ENCODE measurements around the gene NCOR2. TPM values are rescaled to one million over a fixed set of nuclear protein-coding genes. Genes with fewer than 3 reads are reported as not detected.

NCOR2 gene
- total RNA-seq (2014; rRNA removed; shearing (Covaris generic)) = 36.1 and 49.3 TPM in 2 replicates
- polyA plus RNA-seq (2014; cell fraction: nucleus; rRNA removed) = 36.7 and 45.2 TPM in 2 replicates

GRCh38 chr12:124566997-124567672, at the start of gene NCOR2:
TSS of gene NCOR2 (minus strand) at chr12:124567612. CDS start at chr12:124495251, 72,361 bp downstream.
- no peak for DNase-seq (ENCODE audit: extremely low read depth, low read depth)

DNA sequence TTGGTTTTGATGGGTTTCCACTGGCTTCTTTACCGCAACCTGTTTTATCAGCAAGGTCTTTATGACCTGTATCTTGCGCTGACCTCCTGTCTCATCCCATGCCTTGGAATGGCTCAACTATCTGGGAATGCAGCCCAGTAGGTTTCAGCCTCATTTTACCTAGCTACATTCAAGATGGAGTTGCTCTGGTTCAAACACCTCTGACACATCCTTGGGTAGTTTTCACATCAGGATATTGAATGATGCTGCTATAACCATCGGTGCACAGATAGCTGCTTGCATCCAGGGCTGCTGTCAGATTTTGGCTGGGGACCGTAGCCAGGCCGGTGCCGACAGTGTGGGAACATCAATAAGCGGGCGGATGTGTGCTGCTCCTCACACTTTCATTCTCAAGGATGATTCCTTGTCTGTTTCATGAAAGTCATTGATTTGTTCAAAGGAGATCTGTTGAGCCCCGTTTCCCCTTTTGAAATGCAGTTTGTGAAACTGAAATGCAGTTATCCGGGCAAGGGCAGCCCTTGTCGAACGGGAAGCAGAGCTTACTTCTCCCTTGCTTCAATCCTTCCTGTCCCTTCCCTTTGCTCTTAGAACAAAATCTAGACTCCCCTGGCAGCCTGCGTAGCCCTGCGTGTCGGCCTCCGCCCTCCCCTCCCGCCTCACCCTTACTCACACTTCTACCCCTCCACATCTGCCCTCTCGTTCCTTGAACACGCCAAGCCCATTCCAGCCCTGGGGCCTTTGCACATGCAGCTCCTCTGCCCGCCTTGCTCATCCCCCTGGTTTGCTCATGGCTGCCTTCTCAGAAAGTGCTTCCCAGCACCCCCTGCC, 49.2 kb upstream of the NCOR2 start:
- DNase-seq (ENCODE audit: extremely low read depth, low read depth) = no peak

DNA sequence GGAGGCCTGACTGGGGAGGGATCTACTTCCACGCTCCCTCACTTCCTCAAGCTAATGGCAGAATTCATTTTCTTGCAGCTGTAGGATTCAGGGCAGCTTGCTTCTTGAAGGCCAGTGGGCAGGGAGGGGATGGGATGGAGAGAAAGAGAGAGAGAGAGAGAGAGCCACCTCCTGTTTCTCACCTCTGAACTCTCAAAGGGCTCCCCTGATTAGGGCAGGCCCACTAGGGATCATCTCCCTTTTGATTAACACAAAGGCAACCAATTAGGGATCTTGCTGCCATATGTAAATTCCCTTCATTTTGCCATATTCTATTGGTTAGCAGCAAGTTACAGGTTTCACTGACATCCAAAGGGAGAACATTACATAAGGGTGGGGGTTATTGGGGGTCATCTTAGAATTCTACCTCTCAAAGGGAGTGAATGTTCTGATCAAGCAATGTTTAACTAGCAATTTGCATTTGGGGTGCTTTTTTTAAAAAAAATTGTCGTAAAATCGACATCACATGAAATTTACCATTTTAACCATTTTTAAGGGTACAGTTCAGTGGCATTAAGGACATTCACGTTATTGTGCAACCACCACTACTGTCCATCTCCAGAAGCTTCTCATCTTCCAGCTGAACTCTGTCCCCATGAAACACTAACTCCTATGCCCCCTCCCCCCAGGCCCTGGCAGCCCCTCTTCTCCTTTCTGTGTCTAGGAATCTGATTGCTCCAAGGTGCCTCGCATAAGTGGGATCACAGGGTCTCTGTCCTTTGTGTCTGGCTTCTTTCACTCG, 47.3 kb upstream of the NCOR2 start:
- DNase-seq (ENCODE audit: extremely low read depth, low read depth) = no peak

DNA sequence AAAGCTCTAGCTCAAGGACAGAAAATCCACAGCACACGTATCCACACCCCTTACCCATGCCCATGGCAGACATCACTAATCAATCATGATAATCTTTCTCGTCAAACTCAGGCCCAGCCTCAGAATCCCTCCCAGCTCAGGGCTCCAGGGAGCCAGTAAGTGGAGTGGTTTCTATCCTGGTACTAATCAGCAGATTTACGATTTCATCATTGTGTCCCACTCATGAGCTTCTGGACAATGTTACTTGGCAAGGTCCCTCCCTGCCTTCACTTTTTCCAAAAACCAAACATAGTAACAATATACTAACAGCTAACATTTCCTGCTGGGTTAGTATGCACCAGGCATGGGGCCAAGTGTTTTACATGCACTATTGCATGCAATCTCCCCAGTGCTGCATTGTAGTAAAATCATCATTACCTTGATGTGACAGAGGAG, 45.8 kb upstream of the NCOR2 start:
- DNase-seq (ENCODE audit: extremely low read depth, low read depth) = no peak

DNA sequence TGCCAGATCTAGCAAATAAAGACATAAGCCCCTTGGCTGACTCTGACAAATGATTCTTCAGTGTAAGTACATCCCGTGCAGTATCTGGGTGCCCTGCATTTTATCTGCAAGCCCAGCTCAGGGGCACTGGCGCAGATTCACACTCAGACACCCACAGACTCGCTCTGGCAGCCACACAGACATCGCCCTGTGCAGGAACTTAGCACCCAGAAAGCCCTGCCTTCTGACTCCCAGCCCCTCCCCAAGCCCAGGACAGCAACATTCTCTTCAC, 44.9 kb upstream of the NCOR2 start:
- no peak for DNase-seq (ENCODE audit: extremely low read depth, low read depth)

DNA sequence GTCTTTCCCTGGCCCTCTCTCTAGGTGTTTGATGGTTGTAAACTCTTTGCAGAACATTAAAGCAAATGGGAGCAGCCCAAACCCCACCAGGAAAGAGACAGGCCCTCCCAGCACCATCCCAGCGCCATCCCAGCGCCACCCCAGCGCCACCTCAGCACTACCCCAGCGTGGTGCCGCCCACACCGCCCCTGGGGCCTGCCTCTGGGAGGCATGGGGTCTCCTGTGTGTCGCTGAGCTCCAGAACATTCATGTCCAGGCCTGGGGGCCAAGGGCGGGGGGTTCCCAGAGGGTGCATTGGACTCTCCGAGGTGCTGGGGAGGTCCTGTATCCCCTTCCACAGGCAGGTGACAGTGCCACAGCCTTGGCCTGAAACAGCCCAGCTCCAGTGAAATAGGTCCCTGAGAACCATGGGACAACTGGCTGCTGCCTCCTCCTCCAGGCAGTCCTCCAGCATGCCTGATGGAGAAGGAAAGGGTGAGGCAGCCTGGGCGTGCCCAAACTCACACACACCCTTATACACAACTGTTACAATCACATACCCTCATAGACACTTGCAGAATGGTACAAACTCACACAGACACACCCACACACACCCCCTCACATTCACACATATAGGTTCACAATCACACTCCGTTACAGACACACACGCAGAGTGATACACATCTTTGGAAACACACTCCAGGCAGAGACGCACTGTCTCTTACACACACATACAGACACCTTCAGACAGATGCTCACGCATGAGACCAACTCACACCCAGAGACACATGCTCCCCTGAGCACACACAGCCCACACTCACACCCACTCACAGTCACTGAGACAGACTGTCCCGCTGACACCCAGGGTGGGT, 44.4 kb upstream of the NCOR2 start:
- no peak for DNase-seq (ENCODE audit: extremely low read depth, low read depth)

DNA sequence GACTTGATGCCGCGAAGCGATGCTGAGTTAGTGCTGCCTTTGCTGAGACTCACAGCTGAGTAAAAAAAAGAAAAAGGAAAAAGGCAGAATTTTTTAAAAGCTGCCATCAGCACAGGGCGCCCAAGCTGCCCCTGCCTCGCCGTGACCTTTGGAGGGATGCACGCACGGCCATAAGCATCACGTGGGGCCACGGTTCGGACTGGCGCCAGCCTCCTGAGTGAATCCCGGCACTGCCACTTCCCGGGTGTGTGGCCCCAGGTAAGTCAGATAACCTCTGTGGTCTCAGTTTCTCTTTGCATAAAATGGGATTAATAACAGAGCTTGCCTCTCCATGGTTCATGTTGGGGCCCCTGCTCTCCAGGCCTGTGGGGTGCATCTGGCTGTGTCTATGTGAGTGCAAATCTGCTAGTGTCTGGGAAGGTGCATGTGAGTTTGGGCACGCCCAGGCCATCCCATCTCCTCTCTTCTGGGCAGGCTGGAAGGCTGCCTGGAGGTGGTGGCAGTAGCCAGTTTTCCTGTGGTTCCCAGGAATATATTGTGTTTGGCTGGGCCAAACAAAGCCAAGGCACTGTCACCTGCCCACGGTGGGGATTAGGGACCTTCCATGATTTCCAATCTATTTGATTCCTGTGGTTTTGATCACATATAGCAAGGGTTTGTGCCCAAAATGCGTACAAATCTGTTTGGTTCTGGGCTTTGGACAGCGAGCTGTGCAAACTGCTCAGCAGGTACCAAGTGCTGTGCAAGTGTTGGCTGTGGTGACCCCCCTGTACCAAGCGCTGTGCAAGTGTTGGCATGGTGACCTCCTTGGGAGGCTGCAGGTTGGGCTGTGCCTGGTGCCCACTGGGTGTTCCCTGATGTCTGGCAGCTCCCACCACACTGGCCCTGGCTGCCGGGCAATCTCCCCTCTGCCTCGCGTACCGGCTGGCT, 43.5 kb upstream of the NCOR2 start:
- no peak for DNase-seq (ENCODE audit: extremely low read depth, low read depth)

GRCh38 chr12:124610021-124610612, 42.7 kb upstream of the NCOR2 start:
- no peak for DNase-seq (ENCODE audit: extremely low read depth, low read depth)

DNA sequence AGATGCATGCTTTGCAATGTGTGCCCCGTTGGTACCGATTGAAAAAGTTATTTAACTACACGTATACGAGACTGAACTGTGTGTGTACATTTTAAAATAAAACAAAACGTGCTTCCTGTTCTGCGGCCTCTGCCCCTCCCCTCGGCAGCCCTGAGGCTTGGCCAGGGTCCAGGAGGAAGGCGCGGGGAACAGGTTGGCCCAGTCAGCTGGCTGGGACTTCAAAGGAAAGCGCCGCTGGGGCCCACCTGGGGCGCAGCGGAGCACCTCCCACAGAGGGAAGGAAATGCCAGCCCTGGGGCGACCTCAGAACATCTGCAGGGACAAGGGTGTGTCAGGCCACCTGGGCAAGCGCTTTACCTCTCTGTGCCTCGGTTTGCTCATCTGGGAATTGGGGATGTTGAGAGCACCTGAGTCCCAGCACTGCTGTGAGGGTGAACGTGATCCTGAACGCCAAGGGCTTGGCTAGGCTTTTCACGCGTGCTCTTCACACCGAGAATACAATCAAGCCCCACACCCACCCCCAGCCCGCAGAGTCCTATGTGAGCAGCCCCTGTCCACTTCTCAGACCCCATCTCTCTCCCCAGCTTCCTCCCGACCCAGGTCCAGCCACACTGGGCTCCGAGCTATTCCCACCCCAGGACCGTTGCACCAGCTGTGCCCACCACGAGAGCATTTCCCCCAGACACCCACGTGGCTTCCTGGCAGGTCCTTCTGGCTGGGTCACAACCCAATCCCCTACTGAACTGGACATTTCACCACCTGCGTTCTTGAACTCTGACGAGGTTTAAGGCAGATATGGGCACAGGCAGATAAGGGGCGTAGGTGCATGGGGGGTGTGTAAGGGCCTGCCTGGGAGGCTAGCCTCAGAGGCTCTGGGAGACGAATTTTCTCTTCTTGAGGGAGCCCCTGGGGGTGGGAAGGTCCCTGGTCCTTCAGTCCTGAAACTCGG, 41.9 kb upstream of the NCOR2 start:
- DNase-seq (ENCODE audit: extremely low read depth, low read depth) = no peak

- no peak for DNase-seq (ENCODE audit: extremely low read depth, low read depth)
Measured at GRCh38 chr12:124608450-124608870, 41.0 kb upstream of the NCOR2 start.

DNA sequence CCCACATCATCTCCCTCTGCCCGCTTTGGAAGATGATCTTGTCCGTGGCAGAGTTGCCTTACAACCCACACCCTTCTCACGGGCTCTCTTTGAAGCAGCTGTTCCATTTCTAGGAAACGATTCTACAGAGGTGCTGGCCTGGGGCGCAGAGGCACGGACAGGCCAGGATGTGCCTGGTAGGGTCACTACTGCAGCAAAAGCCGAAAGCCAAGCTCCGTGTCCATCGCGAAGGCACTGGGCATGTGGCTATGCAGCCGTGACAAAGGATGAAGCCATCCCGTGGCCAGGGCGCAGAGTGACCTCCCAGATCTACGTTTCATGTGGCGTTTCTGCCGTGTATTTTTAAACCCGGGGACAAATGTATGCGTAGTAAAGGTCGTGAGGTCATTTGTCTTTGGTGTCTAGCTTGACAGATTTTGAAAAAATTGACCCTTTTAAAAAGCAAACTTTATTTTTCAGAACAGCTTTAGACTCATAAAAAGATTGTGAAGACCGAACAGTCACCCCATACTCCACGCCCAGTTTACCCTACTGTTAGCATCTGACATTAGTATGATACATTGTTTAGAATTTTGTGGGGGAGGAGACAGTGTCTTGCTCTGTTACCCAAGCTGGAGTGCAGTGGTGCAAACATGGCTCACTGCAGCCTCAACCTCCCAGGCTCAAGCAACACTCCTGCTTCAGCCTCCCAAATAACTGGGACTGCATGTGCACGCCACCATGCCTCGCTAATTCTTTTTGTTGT, 40.4 kb upstream of the NCOR2 start:
- no peak for DNase-seq (ENCODE audit: extremely low read depth, low read depth)

- no peak for DNase-seq (ENCODE audit: extremely low read depth, low read depth)
Measured at GRCh38 chr12:124605883-124606774, 38.7 kb upstream of the NCOR2 start.

GRCh38 chr12:124605150-124605882, 37.9 kb upstream of the NCOR2 start:
- no peak for DNase-seq (ENCODE audit: extremely low read depth, low read depth)

DNA sequence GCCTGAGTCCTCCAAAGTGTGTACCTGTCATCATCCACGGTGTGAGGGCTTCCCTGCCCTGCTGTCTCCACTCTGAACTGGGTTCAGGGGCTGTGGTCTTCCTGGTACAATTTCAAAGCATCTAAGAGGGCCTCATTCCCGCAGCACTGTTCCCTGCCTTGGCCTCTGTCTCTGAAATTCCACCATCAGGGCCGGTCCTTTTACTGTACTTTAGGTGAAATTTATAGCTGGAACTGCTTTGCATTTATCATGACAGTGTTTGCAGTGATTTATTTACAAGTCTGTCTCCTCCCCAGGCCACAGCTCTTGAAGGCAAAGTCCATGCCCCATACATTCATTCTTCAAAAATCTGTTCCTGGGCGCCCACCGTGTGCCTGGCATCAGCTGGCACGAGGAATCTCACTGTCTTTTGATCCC, 36.9 kb upstream of the NCOR2 start:
- DNase-seq (ENCODE audit: extremely low read depth, low read depth) = no peak

DNA sequence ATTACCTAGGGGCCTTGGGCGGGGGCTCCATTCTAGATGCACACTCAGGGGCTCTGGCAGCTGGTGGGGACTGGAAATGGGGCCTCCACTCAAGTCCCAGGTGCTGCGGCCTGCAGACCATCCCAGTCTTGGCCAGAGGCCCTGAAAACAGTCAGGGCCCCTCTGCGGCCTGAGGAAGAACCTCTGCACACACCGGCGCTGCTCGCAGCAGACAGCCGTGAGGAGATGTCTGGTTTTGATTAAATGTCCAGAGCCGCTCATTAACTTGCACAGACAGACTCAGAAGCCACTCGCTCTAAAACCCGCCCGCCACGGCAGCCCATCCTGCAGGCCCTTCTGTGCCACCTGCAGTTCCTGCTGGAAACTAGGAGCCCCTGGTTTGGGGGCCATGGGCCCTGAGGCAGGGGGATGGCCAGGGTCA, 36.4 kb upstream of the NCOR2 start:
- DNase-seq (ENCODE audit: extremely low read depth, low read depth) = no peak

All from NCI-H460 (cell line).